ENCODE results near the gene ZC3H12D.
"Not testable (repeated sequence)": the region's sequence is repeated elsewhere in the genome, so short reads cannot be mapped to it uniquely, and the experiment has no call there.

ZC3H12D gene

DNA sequence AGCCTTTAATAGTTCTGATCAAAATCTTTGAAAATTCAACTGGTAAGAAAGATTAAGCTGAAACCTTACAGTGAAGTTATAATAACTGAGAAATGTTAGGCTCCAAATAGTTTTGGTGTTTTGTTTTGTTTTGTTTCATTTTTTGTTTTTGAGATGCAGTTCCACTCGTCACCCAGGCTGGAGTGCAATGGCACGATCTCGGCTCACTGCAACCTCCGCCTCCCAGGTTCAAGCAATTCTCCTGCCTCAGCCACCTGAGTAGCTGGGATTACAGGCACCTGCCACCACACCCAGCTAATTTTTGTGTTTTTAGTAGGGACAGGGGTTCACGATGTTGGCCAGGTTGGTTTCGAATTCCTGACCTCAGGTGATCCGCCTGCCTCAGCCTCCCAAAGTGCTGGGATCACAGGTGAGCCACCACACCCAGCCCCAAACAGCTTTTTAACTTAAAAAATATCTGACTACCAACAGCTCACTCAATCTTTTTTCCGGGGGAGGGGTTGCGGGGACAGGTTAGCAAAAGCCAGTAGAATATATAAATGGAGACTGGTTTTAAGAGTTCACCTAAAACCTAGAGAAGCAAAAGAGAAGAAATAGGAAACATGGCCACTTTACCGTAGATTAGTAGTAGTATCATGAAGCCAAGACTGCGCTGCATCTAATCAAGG is 10.7 kb upstream of the ZC3H12D start:
- peak overlapping the region; percentile 97 for H3K27ac Mint-ChIP-seq
- not testable (repeated sequence) for H3K27me3 Mint-ChIP-seq; H3K36me3 Mint-ChIP-seq; H3K9me3 Mint-ChIP-seq (ENCODE audit: low read depth)
- peak overlapping the region; percentile 80 for H3K4me3 Mint-ChIP-seq
- H3K4me1 Mint-ChIP-seq (ENCODE audit: low read depth): peaks cover 81% of the 10 kb centered on the region

DNA sequence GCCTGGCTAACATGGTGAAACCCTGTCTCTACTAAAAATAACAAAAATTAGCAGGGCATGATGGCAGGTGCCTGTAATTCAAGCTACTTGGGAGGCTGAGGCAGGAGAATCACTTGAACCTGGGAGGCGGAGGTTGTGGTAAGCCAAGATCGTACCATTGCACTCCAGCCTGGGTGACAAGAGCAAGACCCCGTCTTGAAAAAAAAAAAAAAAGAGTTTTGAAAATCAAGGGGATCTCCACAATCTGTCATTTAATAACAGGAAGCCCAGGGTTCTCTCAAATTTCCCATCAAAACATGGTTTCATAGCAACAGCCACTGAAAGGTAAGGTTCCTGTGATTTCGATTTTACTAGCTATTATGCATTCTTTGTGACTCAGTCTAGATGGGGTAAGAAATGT is 10.0 kb upstream of the ZC3H12D start:
- H3K36me3 Mint-ChIP-seq; H3K27me3 Mint-ChIP-seq; H3K9me3 Mint-ChIP-seq (ENCODE audit: low read depth): not testable (repeated sequence)
- H3K27ac Mint-ChIP-seq: peak overlapping the region; percentile 97
- peaks cover 81% of the 10 kb centered on the region for H3K4me1 Mint-ChIP-seq (ENCODE audit: low read depth)
- peak overlapping the region; percentile 80 for H3K4me3 Mint-ChIP-seq

DNA sequence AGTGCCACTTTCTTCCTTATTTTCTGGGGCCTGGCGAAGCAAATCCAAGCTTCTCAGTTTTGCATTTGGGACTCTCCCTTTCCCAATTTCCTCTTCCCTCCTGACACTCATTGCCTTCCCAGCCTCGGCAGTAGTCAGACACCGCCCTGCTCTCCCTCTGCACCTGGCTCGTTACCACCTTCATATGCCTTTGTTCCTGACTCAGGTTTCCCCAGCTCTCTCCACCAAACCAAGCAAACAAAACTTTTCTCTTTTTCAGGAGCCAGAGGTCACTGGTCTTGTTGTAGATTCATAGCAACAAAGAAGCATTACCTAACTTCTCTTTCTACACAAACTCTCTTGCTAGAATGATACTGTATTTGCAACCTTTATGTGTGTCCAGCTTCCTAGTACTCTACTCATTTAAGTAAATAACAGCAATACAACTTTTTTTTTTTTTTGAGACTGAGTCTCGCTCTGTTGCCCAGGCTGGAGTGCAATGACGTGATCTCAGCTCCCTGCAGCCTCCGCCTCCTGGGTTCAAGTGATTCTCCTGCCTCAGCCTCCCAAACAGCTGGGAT is 9.0 kb upstream of the ZC3H12D start:
- no peaks in the 10 kb centered on the region for H3K9me3 Mint-ChIP-seq (ENCODE audit: low read depth)
- H3K36me3 Mint-ChIP-seq: no peaks in the 10 kb centered on the region
- H3K27ac Mint-ChIP-seq: peak overlapping the region; percentile 97
- H3K4me1 Mint-ChIP-seq (ENCODE audit: low read depth): peaks cover 82% of the 10 kb centered on the region
- peak overlapping the region; percentile 0 for H3K4me3 Mint-ChIP-seq
- no peaks in the 10 kb centered on the region for H3K27me3 Mint-ChIP-seq

DNA sequence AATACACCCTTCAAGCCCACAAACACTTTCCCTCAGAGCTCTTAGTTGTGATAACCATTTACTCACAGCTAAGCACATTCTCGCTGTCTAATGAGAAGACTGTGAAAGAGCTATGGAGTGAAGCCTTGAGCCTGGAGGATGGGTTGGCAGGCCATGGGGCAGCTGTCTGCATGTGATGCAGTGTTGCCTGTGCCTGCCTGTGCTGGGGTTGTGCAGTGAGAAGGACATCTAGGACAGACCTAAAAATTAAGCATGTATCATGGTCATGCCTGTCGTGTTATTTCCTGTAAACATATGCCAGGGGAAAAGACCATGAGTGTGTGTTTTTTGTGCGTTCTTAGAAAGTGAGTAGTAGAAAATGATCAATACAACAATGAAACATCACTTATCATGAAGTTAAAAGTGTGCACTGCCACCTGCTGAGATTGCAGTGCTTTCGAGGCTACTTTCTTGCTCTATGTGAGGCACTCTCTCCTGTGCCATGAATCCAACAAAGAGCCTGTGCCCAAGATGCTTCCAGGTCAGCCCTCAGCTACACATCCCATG is 8.1 kb upstream of the ZC3H12D start:
- peak overlapping the region; percentile 97 for H3K27ac Mint-ChIP-seq
- H3K4me1 Mint-ChIP-seq (ENCODE audit: low read depth): peaks cover 82% of the 10 kb centered on the region
- no peaks in the 10 kb centered on the region for H3K9me3 Mint-ChIP-seq (ENCODE audit: low read depth)
- no peak overlapping the region for H3K4me3 Mint-ChIP-seq
- no peaks in the 10 kb centered on the region for H3K27me3 Mint-ChIP-seq
- H3K36me3 Mint-ChIP-seq: no peaks in the 10 kb centered on the region

DNA sequence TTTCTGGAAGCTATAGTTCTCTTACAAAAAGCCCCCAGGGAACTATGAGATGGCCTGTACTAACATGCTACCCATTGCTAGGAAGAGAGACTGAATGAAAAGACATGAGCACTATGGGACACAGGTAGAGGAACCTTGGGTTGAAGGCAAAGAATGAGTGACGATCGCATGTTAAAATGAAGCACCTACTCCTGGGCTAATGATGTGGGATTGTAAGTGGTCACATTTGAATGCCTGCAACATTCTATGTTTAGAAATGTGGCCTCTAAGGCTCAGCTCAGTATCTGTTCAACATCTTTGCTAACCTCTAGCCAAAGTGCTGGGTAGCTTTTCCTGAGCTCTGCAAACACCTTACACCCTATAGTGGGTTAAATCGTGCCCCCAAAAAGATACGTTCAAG is 5.2 kb upstream of the ZC3H12D start:
- H3K4me3 Mint-ChIP-seq: no peak overlapping the region
- H3K36me3 Mint-ChIP-seq: no peaks in the 10 kb centered on the region
- peak overlapping the region; percentile 42 for H3K27ac Mint-ChIP-seq
- no peaks in the 10 kb centered on the region for H3K27me3 Mint-ChIP-seq
- H3K9me3 Mint-ChIP-seq (ENCODE audit: low read depth): no peaks in the 10 kb centered on the region
- H3K4me1 Mint-ChIP-seq (ENCODE audit: low read depth): peaks cover 73% of the 10 kb centered on the region

DNA sequence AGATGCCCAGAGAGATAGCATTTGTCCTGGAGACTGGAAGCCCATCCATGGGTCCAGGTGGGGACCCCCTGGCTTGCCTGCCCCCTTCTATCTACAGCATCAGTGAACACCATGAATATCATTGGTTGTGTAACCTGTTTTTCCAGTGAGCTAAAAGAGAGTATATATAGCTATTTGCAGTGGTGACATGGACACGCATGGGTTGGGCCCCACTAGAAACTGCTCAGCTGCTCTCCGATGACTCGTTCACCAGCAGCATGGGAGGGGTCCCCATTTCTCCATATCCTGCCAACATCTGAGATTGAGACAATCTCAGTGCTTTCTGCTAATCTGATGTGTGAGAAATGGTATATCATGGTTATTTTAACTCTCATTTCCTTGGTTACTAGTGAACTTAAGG is 4.0 kb upstream of the ZC3H12D start:
- Mint-ChIP-seq H3K4me1 (ENCODE audit: low read depth) (peaks cover 74% of the 10 kb centered on the region), H3K27me3 (no peaks in the 10 kb centered on the region), H3K27ac (peak overlapping the region; percentile 91), H3K36me3 (no peaks in the 10 kb centered on the region), H3K9me3 (ENCODE audit: low read depth) (no peaks in the 10 kb centered on the region), H3K4me3 (peak overlapping the region; percentile 42)

DNA sequence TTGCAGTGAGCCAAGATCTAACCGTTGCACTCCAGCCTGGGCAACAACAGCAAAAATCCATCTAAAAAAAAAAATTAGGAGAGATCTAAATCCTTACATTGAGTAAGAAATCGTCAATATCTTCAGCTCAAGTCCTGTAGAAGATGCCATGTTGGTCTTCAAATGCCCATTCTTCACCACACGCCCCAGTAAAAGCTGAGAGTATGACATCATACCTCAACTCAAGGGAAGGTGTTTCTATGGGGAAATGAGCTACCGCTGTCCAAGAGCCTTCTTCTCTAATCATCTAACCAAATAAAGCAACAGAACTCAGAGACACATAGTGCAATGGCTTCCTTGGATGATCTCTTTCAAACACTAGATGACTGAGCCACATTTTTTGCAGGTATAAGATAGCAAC is 2.5 kb upstream of the ZC3H12D start:
- no peaks in the 10 kb centered on the region for H3K36me3 Mint-ChIP-seq
- H3K4me3 Mint-ChIP-seq: no peak overlapping the region
- H3K27me3 Mint-ChIP-seq: no peaks in the 10 kb centered on the region
- H3K9me3 Mint-ChIP-seq (ENCODE audit: low read depth): no peaks in the 10 kb centered on the region
- H3K4me1 Mint-ChIP-seq (ENCODE audit: low read depth): peaks cover 74% of the 10 kb centered on the region
- peak overlapping the region; percentile 58 for H3K27ac Mint-ChIP-seq

DNA sequence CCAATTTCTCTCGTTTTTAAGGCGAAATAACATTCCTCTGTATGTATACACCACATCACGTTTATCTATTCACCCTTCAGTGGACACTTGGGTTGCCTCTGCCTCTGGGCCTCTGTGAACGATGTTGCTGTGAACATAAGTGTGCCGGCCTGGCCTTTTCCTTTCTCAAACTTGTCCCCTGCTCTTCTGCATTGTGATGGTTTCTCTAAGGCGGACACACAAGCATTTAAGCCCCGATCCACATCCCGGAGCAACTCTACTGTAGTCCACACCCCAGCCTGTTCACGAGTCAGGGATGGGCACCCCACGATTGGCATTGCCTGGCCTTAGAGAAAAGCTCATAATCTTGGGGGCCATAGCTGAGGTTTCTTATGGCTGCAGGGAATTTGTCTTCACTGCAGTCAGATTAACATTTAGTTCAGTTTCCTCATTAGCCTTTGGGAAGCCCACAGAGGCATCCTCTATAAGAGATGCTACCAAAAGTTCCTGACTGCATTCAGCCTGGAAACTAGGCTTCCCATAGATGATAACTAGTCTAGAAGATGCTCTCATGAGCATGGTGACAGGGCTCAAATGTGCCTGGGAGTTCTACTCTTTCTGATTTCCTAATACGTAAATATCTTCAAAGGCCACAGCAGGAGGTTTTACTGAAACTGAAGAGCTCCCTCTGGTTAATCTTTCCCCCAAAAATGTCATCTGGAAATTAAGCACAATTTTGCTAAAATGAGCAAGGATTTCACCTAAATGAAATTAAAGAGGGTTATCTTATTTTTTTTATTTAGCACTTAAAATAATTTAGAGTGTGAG is 762 bp downstream of the ZC3H12D start:
- H3K4me1 Mint-ChIP-seq (ENCODE audit: low read depth): peaks cover 86% of the 10 kb centered on the region
- H3K27me3 Mint-ChIP-seq: no peaks in the 10 kb centered on the region
- peak overlapping the region; percentile 99 for H3K27ac Mint-ChIP-seq
- H3K36me3 Mint-ChIP-seq: peaks cover 10% of the 10 kb centered on the region
- peak overlapping the region; percentile 99 for H3K4me3 Mint-ChIP-seq
- no peaks in the 10 kb centered on the region for H3K9me3 Mint-ChIP-seq (ENCODE audit: low read depth)

DNA sequence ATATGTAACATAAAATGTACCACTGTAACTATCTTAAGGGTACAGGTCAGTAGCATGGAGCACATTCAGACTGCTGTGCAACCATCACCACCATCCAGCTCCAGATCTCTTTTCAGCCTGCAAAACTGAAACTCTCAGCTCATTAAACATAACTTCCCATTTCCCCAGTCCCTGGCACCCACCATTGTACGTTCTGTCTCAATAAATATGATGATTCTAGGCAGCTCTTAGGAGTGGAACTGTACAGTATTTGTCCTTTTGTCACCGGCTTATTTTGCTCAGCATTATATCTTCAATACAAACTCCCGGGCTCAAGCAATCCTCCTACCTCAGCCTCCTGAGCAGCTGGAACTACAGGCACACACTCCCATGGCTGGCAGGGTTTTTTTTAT is 1.5 kb downstream of the ZC3H12D start:
- Mint-ChIP-seq H3K9me3 (ENCODE audit: low read depth) (no peaks in the 10 kb centered on the region), H3K4me3 (peak overlapping the region; percentile 99), H3K27ac (peak overlapping the region; percentile 99), H3K27me3 (no peaks in the 10 kb centered on the region), H3K36me3 (peaks cover 10% of the 10 kb centered on the region), H3K4me1 (ENCODE audit: low read depth) (peaks cover 85% of the 10 kb centered on the region)

DNA sequence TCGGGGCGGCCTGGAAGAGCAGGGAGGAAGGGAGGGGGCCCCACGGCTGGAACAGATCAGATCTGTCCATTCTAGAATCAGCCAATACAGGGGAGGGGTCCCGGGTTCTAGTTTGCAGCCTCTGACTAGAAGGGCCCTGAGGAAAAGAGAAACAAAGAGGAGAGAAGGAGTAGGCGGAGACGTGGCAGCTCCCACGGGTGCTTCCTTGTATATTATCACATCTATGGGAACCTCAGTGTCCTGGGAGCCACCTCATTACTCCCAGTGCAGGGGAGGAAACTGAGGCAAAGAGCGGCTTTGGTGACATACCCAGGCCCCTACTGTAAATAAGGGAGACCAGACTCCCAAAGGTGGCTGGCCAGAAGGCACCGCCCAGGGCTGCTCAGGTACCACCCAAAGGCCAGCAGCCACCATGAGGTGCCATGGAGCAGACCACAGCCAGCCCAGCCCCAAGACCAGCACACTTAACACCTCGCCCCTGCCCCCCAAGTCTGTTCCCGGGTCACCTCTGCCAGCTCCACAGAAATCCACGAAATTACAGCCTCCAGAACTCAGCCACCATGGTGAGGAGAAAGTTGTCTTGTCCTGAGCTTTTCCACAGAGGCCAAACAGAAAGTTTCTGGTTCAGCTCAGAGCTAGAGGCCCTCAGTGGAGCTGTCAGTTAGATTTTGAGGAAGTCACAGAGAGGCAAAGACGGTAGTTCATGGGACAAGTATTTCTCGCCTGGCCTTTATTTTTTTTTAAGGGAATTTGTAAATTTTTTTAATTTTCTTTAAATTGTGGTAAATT is 2.1 kb downstream of the ZC3H12D start:
- H3K4me1 Mint-ChIP-seq (ENCODE audit: low read depth): peaks cover 84% of the 10 kb centered on the region
- H3K27ac Mint-ChIP-seq: peak overlapping the region; percentile 99
- H3K36me3 Mint-ChIP-seq: peaks cover 10% of the 10 kb centered on the region
- H3K4me3 Mint-ChIP-seq: peak overlapping the region; percentile 99
- no peaks in the 10 kb centered on the region for H3K9me3 Mint-ChIP-seq (ENCODE audit: low read depth)
- H3K27me3 Mint-ChIP-seq: no peaks in the 10 kb centered on the region

DNA sequence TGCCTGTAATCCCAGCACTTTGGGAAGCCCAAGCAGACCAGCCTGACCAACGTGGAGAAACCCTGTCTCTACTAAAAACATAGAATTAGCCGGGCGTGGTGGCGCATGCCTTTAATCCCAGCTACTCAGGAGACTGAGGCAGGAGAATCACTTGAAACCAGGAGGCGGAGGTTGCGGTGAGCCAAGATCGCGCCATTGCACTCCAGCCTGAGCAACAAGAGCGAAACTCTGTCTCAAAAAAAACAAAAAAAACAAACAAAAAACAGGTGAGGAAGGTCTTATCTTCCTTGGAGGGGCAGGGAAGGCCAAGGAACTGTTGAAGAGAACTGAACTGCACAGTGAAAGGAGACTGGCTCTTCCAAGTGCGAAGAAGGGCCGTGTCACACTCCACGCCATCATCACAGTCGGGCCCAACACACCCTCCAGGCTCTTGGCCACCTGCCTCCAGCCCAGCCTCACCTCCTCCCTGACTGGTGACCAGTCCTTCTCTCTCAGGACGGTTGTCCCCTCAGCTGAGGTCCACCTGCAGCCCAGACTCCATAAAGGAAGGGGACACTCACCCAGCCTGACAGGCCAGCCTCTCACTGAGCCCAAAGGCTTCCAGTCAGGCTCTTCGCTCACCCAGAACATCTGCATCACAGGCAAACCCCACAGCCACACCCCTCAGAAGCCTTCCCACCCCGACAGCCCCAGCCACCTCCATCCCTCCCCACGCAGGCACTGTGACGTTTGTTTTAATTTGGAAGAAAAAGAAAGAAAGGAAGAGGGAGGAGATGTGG is 4.1 kb downstream of the ZC3H12D start:
- H3K36me3 Mint-ChIP-seq: peaks cover 12% of the 10 kb centered on the region
- peak overlapping the region; percentile 99 for H3K27ac Mint-ChIP-seq
- H3K4me1 Mint-ChIP-seq (ENCODE audit: low read depth): peaks cover 82% of the 10 kb centered on the region

DNA sequence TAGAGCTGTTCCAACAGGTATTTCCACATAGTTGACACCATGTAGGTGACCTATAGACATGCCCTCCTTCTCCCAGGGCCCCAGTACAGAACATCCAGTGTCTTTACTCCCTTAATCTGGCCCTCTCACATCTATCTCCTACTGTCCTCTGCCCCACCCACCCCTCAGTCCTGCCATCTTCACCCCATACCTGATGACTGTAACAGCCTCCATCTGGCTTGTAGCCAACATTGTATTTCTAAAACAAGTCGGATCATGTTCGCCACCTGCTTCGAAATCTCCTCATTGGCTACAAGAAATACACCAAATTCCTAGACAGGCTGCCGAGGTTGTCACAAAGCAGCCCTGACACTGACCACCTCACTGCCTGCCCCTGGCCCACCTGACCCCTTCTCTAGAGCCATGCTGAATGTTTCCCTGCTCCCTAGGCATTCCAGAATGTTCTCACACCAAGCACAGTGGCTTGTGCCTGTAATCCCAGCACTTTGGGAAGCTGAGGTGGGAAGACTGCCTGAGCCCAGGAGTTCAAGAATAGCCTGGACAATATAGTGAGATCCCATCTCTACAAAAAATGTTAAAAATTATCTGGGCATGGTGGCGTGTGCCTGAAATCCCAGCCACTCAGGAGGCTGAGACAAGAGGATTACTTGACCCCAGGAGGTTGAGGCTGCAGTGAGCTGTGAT is 6.0 kb downstream of the ZC3H12D start:
- Mint-ChIP-seq H3K27ac (peak overlapping the region; percentile 99), H3K27me3 (no peaks in the 10 kb centered on the region), H3K9me3 (ENCODE audit: low read depth) (no peaks in the 10 kb centered on the region), H3K4me1 (ENCODE audit: low read depth) (peaks cover 70% of the 10 kb centered on the region), H3K4me3 (peak overlapping the region; percentile 24), H3K36me3 (peaks cover 12% of the 10 kb centered on the region)

More for the DNA sequence above, 4.1 kb downstream of the ZC3H12D start:
- H3K9me3 Mint-ChIP-seq (ENCODE audit: low read depth): no peaks in the 10 kb centered on the region
- no peaks in the 10 kb centered on the region for H3K27me3 Mint-ChIP-seq
- peak overlapping the region; percentile 99 for H3K4me3 Mint-ChIP-seq

DNA sequence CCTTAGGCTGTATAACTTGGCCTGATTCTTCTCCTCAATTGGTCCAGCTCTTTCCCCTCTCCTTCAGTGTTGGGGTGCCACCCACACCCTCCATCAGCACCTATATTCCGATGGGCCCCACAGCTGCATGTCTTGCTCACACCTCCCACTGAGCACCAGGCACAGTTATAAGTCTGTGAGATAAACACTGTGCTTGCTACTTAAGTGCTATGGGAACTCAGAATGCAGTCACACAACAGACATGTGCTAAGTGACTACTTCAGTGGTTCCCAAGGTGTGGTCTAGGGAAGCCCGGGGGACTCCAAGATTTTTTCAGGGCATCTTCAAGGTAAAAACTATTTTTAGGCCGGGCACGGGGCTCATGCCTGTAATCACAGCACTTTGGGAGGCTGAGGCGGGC is 7.3 kb downstream of the ZC3H12D start:
- H3K9me3 Mint-ChIP-seq (ENCODE audit: low read depth): no peaks in the 10 kb centered on the region
- peaks cover 72% of the 10 kb centered on the region for H3K4me1 Mint-ChIP-seq (ENCODE audit: low read depth)
- no peaks in the 10 kb centered on the region for H3K27me3 Mint-ChIP-seq
- H3K27ac Mint-ChIP-seq: peak overlapping the region; percentile 35
- no peak overlapping the region for H3K4me3 Mint-ChIP-seq
- peaks cover 19% of the 10 kb centered on the region for H3K36me3 Mint-ChIP-seq

Data from activated naive CD8-positive, alpha-beta T cell (primary cell).